H1 (cell line): Measurements from ENCODE around the gene GMEB2. TPM values are rescaled to one million over a fixed set of nuclear protein-coding genes. Genes with fewer than 3 reads are reported as not detected.

Experiments used
- CTCF ChIA-PET: fragments of 300-600 bp; sonication (Branson Sonifier 250); formaldehyde crosslinking; loops from one replicate; lab custom pipeline; 2021; ENCODE audit not compliant: partially characterized antibody; lab: Charles Lee
- POLR2A ChIA-PET: fragments of 300-600 bp; sonication (Branson Sonifier 250); formaldehyde crosslinking; loops from one replicate; lab custom pipeline; 2021; ENCODE audit warnings: inconsistent platforms; ENCODE audit not compliant: partially characterized antibody; lab: Charles Lee
- DNase-seq, 2 experiments: peaks; one replicate each; pipeline versions ENCODE4 v3.0.0 to v3.0.0-alpha.2; 2010 to 2022; ENCODE audit warnings: low spot score in 2 of 2, low read depth in 1 of 2, mixed read lengths in 1 of 2
- FAIRE-seq: peaks from 2 replicates; lab custom pipeline; 2011; peaks lifted over from hg19 to GRCh38; lab: Jason Lieb, UNC
- H2AFZ ChIP-seq: 2 replicates; pipeline ENCODE4 v1.8.1; 2012; ENCODE audit warnings: low read length, inconsistent platforms
- H2AK5ac ChIP-seq: 2 replicates; pipeline ENCODE4 v1.6.1; 2013; ENCODE audit warnings: low read depth, low read length
- H2BK120ac ChIP-seq: replicated peaks from 2 replicates; pipeline ENCODE3; 2013; ENCODE audit warnings: low read depth, low read length, inconsistent platforms
- H2BK12ac ChIP-seq: 2 replicates; pipeline ENCODE4 v1.6.1; 2013; ENCODE audit warnings: low read depth, low read length
- H2BK15ac ChIP-seq: 2 replicates; pipeline ENCODE4 v1.6.1; 2013; ENCODE audit warnings: low read length
- H2BK20ac ChIP-seq: 2 replicates; pipeline ENCODE4 v1.6.1; 2013; ENCODE audit warnings: low read length
- H2BK5ac ChIP-seq: 2 replicates; pipeline ENCODE4 v1.6.1; 2013; ENCODE audit warnings: low read depth, low read length
- H3K14ac ChIP-seq: 2 replicates; pipeline ENCODE4 v1.6.1; 2013; ENCODE audit warnings: inconsistent platforms; ENCODE audit not compliant: insufficient read length
- H3K18ac ChIP-seq: 2 replicates; pipeline ENCODE4 v1.6.1; 2013; ENCODE audit warnings: low read length; ENCODE audit errors: extremely low read depth
- H3K23ac ChIP-seq: 2 replicates; pipeline ENCODE4 v1.6.1; 2013; ENCODE audit warnings: inconsistent platforms; ENCODE audit not compliant: insufficient read length
- H3K23me2 ChIP-seq: 2 replicates; pipeline ENCODE4 v1.6.1; 2013; ENCODE audit warnings: low read depth, low read length
- H3K27ac ChIP-seq: 2 replicates; pipeline ENCODE4 v1.6.1; 2011; ENCODE audit warnings: low read depth, low read length, inconsistent platforms
- H3K27me3 ChIP-seq, 4 experiments: replicated peaks in 1 of 4; 1 replicate in 1 of 4; 2 replicates in 3 of 4; pipeline versions ENCODE4 v1.6.1 to v1.8.1; 2011 to 2013; ENCODE audit warnings: low read length in 3 of 4, mild to moderate bottlenecking in 3 of 4, inconsistent platforms in 2 of 4, mixed read lengths in 2 of 4, moderate library complexity in 1 of 4; ENCODE audit not compliant: control insufficient read depth in 3 of 4, insufficient read depth in 3 of 4; ENCODE audit errors: extremely low read depth in 1 of 4
- H3K36me3 ChIP-seq, 4 experiments: 2 replicates each; pipeline versions ENCODE4 v1.6.1 to v1.8.1; 2011 to 2013; ENCODE audit warnings: mild to moderate bottlenecking in 4 of 4, low read length in 3 of 4, moderate library complexity in 2 of 4, control low read depth in 1 of 4, inconsistent platforms in 1 of 4; ENCODE audit not compliant: insufficient read depth in 4 of 4, control insufficient read depth in 2 of 4
- H3K4ac ChIP-seq: replicated peaks from 2 replicates; pipeline ENCODE3; 2013; ENCODE audit warnings: low read length, low read depth, mixed read lengths, inconsistent platforms; ENCODE audit not compliant: insufficient read length
- H3K4me1 ChIP-seq, 4 experiments: replicated peaks in 1 of 4; 1 replicate in 1 of 4; 2 replicates in 3 of 4; pipeline versions ENCODE4 v1.6.1 to v1.8.1; 2011 to 2013; ENCODE audit warnings: low read length in 3 of 4, inconsistent platforms in 2 of 4, mixed read lengths in 1 of 4; ENCODE audit not compliant: insufficient read depth in 4 of 4, control insufficient read depth in 3 of 4
- H3K4me2 ChIP-seq, 2 experiments: 2 replicates each; pipeline versions ENCODE4 v1.6.1 to v1.8.1; 2011 to 2013; ENCODE audit warnings: low read depth in 2 of 2, low read length in 2 of 2, control low read depth in 1 of 2, inconsistent platforms in 1 of 2, mild to moderate bottlenecking in 1 of 2; ENCODE audit not compliant: insufficient read depth in 1 of 2
- H3K4me3 ChIP-seq, 4 experiments: fragments of 200-600, 300-600 bp in 1 of 4; sonication (generic), shearing (Covaris generic), sonication (Bioruptor Twin) in 1 of 4; 2 replicates each; pipeline versions ENCODE4 v1.5.1 to v1.8.1; 2011 to 2016; ENCODE audit warnings: low read length in 4 of 4, low read depth in 3 of 4, control low read depth in 2 of 4, inconsistent platforms in 2 of 4, mild to moderate bottlenecking in 2 of 4, mixed read lengths in 1 of 4, moderate library complexity in 1 of 4; ENCODE audit not compliant: insufficient read depth in 2 of 4; ENCODE audit errors: extremely low read depth in 1 of 4
- H3K56ac ChIP-seq: replicated peaks from 2 replicates; pipeline ENCODE3; 2013; ENCODE audit warnings: low read depth, mild to moderate bottlenecking, mixed read lengths, low read length, inconsistent platforms; ENCODE audit not compliant: insufficient read length
- H3K79me1 ChIP-seq: 2 replicates; pipeline ENCODE4 v1.6.1; 2013; ENCODE audit warnings: low read depth, low read length, control low read depth
- H3K79me2 ChIP-seq, 2 experiments: 2 replicates each; pipeline versions ENCODE4 v1.6.1 to v1.8.1; 2012 to 2013; ENCODE audit warnings: low read length in 2 of 2, mild to moderate bottlenecking in 2 of 2, inconsistent platforms in 1 of 2; ENCODE audit not compliant: insufficient read depth in 2 of 2, control insufficient read depth in 1 of 2
- H3K9ac ChIP-seq, 4 experiments: replicated peaks in 1 of 4; 1 replicate in 1 of 4; 2 replicates in 3 of 4; pipeline versions ENCODE4 v1.6.1 to v1.8.1; 2011 to 2013; ENCODE audit warnings: low read depth in 3 of 4, low read length in 3 of 4, control low read depth in 2 of 4, mild to moderate bottlenecking in 2 of 4, moderate library complexity in 2 of 4, inconsistent platforms in 1 of 4; ENCODE audit errors: extremely low read depth in 1 of 4
- H3K9me3 ChIP-seq, 2 experiments: 2 replicates each; pipeline versions ENCODE4 v1.6.1 to v1.8.1; 2012 to 2013; ENCODE audit warnings: mild to moderate bottlenecking in 2 of 2, moderate library complexity in 2 of 2, control low read depth in 1 of 2, inconsistent platforms in 1 of 2, low read depth in 1 of 2, low read length in 1 of 2, mixed read lengths in 1 of 2; ENCODE audit not compliant: insufficient read depth in 2 of 2
- H4K20me1 ChIP-seq, 2 experiments: replicated peaks in 1 of 2; 2 replicates each; pipeline versions ENCODE3 to v1.8.1; 2011 to 2013; ENCODE audit warnings: inconsistent platforms in 2 of 2, low read length in 2 of 2, mild to moderate bottlenecking in 1 of 2; ENCODE audit not compliant: insufficient read depth in 2 of 2, control insufficient read depth in 1 of 2
- H4K5ac ChIP-seq: 2 replicates; pipeline ENCODE4 v1.6.1; 2013; ENCODE audit warnings: low read length, low read depth, mixed read lengths, inconsistent platforms; ENCODE audit not compliant: insufficient read length
- H4K8ac ChIP-seq: 2 replicates; pipeline ENCODE4 v1.8.0; 2013; ENCODE audit warnings: mild to moderate bottlenecking, moderate library complexity, low read length, inconsistent platforms; ENCODE audit not compliant: insufficient read depth; ENCODE audit errors: extremely low read depth
- H4K91ac ChIP-seq: replicated peaks from 2 replicates; pipeline ENCODE3; 2013; ENCODE audit warnings: low read length, mixed read lengths, inconsistent platforms; ENCODE audit not compliant: insufficient read length
- EZH2 ChIP-seq: fragments of 200-600 bp; sonication (generic); IDR thresholded peaks from 2 replicates; pipeline ENCODE4 v1.7.1; 2012; ENCODE audit warnings: low read depth, mild to moderate bottlenecking, moderate library complexity, low read length, inconsistent platforms; ENCODE audit not compliant: severe bottlenecking
- RFX5 ChIP-seq: IDR thresholded peaks from 2 replicates; pipeline ENCODE4 v1.6.1; 2011; ENCODE audit warnings: low read depth, low read length, improper control_type of control experiment, borderline replicate concordance
- WGBS, 2 experiments: shearing (Covaris generic) in 1 of 2; methylation state at CpG; one replicate each; pipeline versions ENCODE4 v1.1.6 to v1.1.7; 2013 to 2015; ENCODE audit warnings: low lambda C conversion rate in 2 of 2, mixed read lengths in 2 of 2, inconsistent platforms in 1 of 2, low coverage in 1 of 2, missing lambda C conversion rate in 1 of 2; ENCODE audit not compliant: insufficient replicate concordance in 2 of 2, insufficient coverage in 1 of 2, insufficient read length in 1 of 2; ENCODE audit errors: extremely low coverage in 1 of 2, missing lambda C conversion rate in 1 of 2; 5-methylcytosine and 5-hydroxymethylcytosine counted together
- polyA plus RNA-seq, 7 experiments: library from polyadenylated mRNA; depleted of rRNA in 3 of 7; stranded (reverse) in 5 of 7; unstranded in 2 of 7; fragments of >200 nt in 5 of 7; fragments of 200-250 nt in 2 of 7; gene quantifications; 1 replicate in 5 of 7; 2 replicates in 1 of 7; 4 replicates in 1 of 7; pipeline versions ENCODE4 v1.2.1 to v1.2.3, GENCODE V29; 2011 to 2013; ENCODE audit warnings: missing spikeins in 2 of 7, mixed read lengths in 2 of 7
- total RNA-seq: library from RNA; stranded (reverse); fragmentation: NEBNext Ultra II Directional; extraction: Animal tissue kit (Norgen Biotek cat#: 25700); gene quantifications from 2 replicates; pipeline ENCODE4 v1.2.1, GENCODE V29; 2021

The GMEB2 gene
- total and polyA plus RNA-seq, 2 of the 8 experiments (the other 6 are each of a cell fraction or from before 2014, with no cell fraction given) = 12.9 to 14.2 TPM

- WGBS, 2 experiments = 93% methylated on average over 18 of the region's 20 CpGs; no CpG with 5 or more reads in 1 of the 2 experiments
- no peak overlapping the region for H3K9ac ChIP-seq
These were observed 48.9 kb upstream of the GMEB2 start for GRCh38 chr20:63675681-63676368.

More at GRCh38 chr20:63675681-63676368, 48.9 kb upstream of the GMEB2 start:
- no peak overlapping the region for H2AFZ ChIP-seq
- H3K4me2 ChIP-seq = no peak overlapping the region
- no peak overlapping the region for H3K4me3 ChIP-seq
- H4K20me1 ChIP-seq = no peaks in the 10 kb centered on the region
- H3K4ac ChIP-seq = no peak overlapping the region
- no peaks in the 10 kb centered on the region for H3K4me1 ChIP-seq
- no peak for TF ChIP-seq EZH2
- no peak for TF ChIP-seq RFX5
- ChIA-PET POLR2A (no interaction called here), CTCF (interaction anchor here (1.1 kb wide), 1 partner anchor 10 kb away, joined by 3 read pairs; no protein-coding TSS in a partner anchor)
- H2BK20ac ChIP-seq = no peak overlapping the region
- FAIRE-seq (no peak), DNase-seq (no peak)
- H3K23ac ChIP-seq = no peak overlapping the region
- no peak overlapping the region for H2BK120ac ChIP-seq
- H2BK15ac ChIP-seq = no peak overlapping the region
- H2BK12ac ChIP-seq = no peak overlapping the region
- no peaks in the 10 kb centered on the region for H3K27me3 ChIP-seq
- no peaks in the 10 kb centered on the region for H3K79me1 ChIP-seq
- no peak overlapping the region for H3K18ac ChIP-seq
- no peak overlapping the region for H3K14ac ChIP-seq
- H3K27ac ChIP-seq = no peak overlapping the region
- H3K79me2 ChIP-seq = no peaks in the 10 kb centered on the region
- H4K5ac ChIP-seq = no peak overlapping the region
- no peaks in the 10 kb centered on the region; the same call in 1 of the 2 replicates for H3K23me2 ChIP-seq
- no peak overlapping the region for H4K8ac ChIP-seq
- no peak overlapping the region for H4K91ac ChIP-seq
- no peak overlapping the region for H2BK5ac ChIP-seq
- no peaks in the 10 kb centered on the region for H3K9me3 ChIP-seq
- H2AK5ac ChIP-seq = no peak overlapping the region
- no peak overlapping the region for H3K56ac ChIP-seq
- peaks cover 2 to 16% (median 4%) of the 10 kb centered on the region in 4 experiments; a peak in 3 of 8 replicates for H3K36me3 ChIP-seq
